GM13977 (cell line): ENCODE data around the gene SLC6A7.

ENCODE experiments used
- DNase-seq: peaks from one replicate; pipeline ENCODE4 v3.0.0; 2012; ENCODE audit warnings: low spot score
- in situ Hi-C: fragments of 300-500 bp; cut with MboI; formaldehyde crosslinking; loops from one replicate; pipeline ENCODE4 v1.12.0; 2022; ENCODE audit warnings: low sequenced_read_pairs, low pct_unique_long_range_greater_than_20kb, mixed read lengths, inconsistent platforms; ENCODE audit not compliant: unreplicated experiment
- TF ChIP-seq, protein P1 (sequence below): IDR thresholded peaks from 2 replicates; pipeline ENCODE4 v1.5.1; 2012; ENCODE audit warnings: mild to moderate bottlenecking, control low read depth; ENCODE audit not compliant: insufficient read depth; ENCODE audit errors: extremely low read depth, missing control alignments

Gene SLC6A7

DNA sequence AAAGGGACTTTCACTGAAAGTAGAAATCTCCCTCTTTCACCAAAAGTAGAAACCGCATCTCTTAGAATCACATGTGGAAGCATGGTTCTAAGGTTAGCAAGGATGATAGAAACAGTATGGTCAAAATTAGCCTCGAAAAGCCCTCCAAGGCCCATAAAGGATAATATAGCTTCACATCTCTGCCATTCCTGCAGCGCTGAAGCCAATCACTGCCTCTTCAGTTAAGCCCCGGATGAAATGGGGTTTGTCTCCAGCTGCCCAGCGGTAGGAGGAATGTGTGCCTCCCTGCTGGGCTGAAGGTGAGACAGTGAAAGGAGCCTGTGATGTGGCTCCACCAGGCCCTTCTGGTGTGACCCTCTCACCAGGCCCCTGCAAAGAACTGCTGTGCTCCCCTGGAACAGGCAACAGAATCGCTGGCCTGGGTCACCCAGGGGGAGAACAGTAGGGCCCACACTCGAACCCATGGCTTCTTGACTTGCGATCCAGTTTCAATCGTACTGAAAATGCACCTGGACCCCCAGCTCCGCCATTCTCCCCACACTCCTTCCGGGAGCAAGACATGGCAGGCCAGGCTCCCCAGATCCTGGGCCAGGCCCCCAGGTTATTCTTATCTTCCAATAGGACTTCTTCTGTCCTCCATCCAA is 52.5 kb downstream of the SLC6A7 start:
- in situ Hi-C loops, result no loop called here
- DNase-seq, result no peak
- TF ChIP-seq, protein P1, sequence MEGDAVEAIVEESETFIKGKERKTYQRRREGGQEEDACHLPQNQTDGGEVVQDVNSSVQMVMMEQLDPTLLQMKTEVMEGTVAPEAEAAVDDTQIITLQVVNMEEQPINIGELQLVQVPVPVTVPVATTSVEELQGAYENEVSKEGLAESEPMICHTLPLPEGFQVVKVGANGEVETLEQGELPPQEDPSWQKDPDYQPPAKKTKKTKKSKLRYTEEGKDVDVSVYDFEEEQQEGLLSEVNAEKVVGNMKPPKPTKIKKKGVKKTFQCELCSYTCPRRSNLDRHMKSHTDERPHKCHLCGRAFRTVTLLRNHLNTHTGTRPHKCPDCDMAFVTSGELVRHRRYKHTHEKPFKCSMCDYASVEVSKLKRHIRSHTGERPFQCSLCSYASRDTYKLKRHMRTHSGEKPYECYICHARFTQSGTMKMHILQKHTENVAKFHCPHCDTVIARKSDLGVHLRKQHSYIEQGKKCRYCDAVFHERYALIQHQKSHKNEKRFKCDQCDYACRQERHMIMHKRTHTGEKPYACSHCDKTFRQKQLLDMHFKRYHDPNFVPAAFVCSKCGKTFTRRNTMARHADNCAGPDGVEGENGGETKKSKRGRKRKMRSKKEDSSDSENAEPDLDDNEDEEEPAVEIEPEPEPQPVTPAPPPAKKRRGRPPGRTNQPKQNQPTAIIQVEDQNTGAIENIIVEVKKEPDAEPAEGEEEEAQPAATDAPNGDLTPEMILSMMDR, result no peak

DNA sequence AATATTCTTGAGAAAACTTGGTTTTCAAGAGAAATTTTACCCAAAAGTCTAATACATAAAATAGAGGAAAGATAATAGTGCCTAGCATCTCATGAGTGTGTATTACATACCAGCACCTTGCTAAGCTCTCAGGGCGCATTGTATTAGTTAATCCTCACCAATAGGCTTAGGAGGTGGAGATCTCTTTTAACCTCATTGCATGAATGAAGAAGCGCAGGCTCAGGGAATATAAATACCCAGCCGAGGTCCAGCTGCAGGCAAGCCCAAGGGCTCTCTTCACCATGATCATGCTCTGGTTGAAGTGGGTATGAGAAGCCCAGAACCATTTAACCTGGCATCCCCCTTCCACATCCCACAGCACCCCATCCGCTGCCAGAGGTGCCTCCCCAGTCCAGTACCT is 53.7 kb downstream of the SLC6A7 start:
- no peak for DNase-seq
- TF ChIP-seq, protein P1, result no peak
- in situ Hi-C loops, result no loop called here

DNA sequence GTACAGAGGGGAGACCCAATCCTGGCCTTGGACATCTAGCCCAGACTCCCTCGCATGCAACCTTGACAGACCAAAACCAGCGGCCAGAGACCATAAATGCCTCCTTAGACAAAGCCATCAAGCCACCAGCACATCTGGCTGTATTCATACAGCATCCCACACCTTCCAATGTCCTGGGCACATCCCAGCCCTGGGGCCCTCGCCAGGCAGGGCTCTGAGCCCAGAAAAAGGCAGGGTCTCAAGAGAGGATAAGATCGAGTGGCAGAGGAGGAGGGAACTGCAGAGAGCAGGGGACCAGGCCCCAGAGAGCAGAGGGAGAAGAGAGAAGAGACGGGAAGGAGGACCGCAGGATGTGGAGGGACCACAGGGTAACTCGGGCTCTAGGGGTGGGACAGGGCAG is 54.3 kb downstream of the SLC6A7 start:
- in situ Hi-C loops, result no loop called here
- DNase-seq, result no peak
- TF ChIP-seq, protein P1, result no peak

DNA sequence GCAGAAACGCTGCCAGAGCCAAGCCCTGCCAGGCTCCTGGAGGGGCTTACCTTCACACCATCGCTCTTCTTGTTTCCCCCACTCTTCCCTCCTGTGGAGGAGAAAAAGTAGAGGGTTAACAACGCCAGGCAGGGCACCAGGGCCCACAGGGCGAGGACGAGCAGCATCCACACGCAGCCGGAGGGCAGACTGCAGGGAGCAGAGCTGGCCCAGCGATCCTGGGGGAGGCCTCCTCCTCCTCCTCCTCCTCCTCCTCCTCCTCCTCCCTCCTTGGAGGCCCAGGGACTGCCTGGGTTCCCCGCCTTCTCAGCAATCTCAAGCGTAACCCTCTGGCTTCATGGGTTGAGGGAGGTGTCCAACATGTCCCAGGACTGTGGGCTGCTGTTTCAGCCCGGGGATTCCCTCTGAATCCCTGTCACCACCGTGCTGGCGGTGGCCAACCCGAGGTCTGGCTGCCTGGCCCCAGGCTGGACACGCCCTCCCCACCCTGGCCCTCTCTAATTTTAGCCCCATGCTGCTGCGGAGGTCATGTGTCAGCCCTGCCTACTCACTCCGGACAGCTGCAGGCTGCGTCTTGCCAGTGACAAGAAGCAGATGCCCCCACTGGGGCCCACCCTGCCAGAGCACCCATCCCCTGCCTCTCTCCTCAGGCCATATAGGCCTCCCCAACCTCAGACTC is 55.4 kb downstream of the SLC6A7 start:
- TF ChIP-seq, protein P1, result no peak
- no peak for DNase-seq
- in situ Hi-C loops, result no loop called here

DNA sequence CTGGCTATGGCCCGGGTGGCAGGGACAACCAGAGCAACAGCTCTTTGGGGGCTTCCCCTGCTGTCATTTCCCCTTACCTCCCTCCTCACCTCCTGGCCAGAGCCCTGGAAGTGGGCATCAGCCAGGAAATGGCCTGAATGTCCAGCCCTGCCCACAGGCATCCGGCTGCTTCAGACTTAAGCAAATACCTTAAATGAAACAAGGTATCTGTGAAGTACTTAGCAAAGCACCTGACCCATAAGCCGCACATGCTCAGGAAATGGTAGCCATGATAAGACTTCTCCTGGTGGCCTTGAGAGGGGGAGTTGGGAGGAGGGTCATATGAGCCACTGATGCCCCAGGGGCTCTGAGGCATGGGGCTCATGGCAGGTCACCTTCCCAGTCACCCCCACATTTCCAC is 55.9 kb downstream of the SLC6A7 start:
- in situ Hi-C loops, result no loop called here
- TF ChIP-seq, protein P1, result no peak
- DNase-seq, result no peak

DNA sequence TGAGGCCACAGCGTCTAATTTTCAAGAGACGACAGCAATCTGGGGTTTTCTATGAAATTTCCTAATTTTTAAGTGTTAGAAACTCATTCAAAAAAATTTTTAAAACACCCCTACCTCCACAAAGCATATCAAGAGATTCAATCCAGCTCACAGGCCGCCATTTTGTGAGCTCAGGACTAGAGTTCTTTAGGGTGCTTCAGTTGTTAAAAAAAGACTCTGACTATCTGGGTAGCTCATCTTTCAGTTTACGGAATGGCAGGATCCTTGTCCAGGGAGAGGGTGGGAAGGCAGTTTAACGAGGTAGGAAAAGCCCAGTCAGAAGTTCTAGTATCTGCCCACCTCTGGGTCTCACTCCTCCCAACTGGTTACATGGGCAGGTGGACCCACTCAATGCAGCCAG is 56.6 kb downstream of the SLC6A7 start:
- in situ Hi-C loops, result no loop called here
- DNase-seq, result no peak
- TF ChIP-seq, protein P1, result no peak
